Measurements from ENCODE around the gene ACTC1. TPM values are rescaled to one million over a fixed set of nuclear protein-coding genes. Genes with fewer than 3 reads are reported as not detected.
A peak's percentile ranks its signal among the peaks of the same experiment; 100 is the strongest.

Gene ACTC1
- total and polyA plus RNA-seq, 11 donors = 1,898 to 17,901 (median 12,542) TPM

- DNase-seq = no peak
- WGBS, 4 donors = 5 to 6% (median 5%) methylated on average over 18 to 27 of the region's 27 CpGs
- H3K4me1 ChIP-seq = peaks cover 0 to 15% (median 0%) of the 10 kb centered on the region in 12 donors
- no peaks in the 10 kb centered on the region for H3K36me3 ChIP-seq
- H3K9me3 ChIP-seq = no peaks in the 10 kb centered on the region
- H3K4me3 ChIP-seq = peak overlapping the region in 5 of 12 donors; percentile 31 to 49 (median 45)
- intact Hi-C loops (cut with DNase I) = loop anchor here in 1 of 10 donors (10.0 kb wide), 1 partner anchor 79 kb away; no protein-coding TSS in a partner anchor
- no peak for ATAC-seq
- TF ChIP-seq POLR2A (IDR thresholded peaks at IDR 0.05) (no peak), CTCF (IDR thresholded peaks at IDR 0.05) (no peak)
- H3K27me3 ChIP-seq = peaks cover 5 to 67% (median 34%) of the 10 kb centered on the region in 9 donors
- no peak overlapping the region for H3K27ac ChIP-seq
Measured at GRCh38 chr15:34754171-34754601, 41.2 kb downstream of the ACTC1 start.

GRCh38 chr15:34753236-34753894 is 42.0 kb downstream of the ACTC1 start:
- peak in 3 of 5 donors; percentile 16 to 34 (median 25) for DNase-seq
- H3K4me3 ChIP-seq = no peak overlapping the region
- no peaks in the 10 kb centered on the region for H3K36me3 ChIP-seq
- intact Hi-C loops (cut with DNase I) = loop anchor here in 1 of 10 donors (10.0 kb wide), 1 partner anchor 79 kb away; no protein-coding TSS in a partner anchor
- 24 to 36% (median 27%) methylated on average over 11 of the region's 11 CpGs for WGBS, 4 donors
- H3K4me1 ChIP-seq = peaks cover 0 to 15% (median 0%) of the 10 kb centered on the region in 12 donors
- peak; percentile 30 to 57 (median 42) for ATAC-seq
- peaks cover 5 to 64% (median 34%) of the 10 kb centered on the region in 9 donors for H3K27me3 ChIP-seq
- H3K9me3 ChIP-seq = no peaks in the 10 kb centered on the region
- TF ChIP-seq POLR2A (IDR thresholded peaks at IDR 0.05) (no peak), CTCF (IDR thresholded peaks at IDR 0.05) (no peak)
- no peak overlapping the region for H3K27ac ChIP-seq

- intact Hi-C loops (cut with DNase I) = loop anchor here in 1 of 10 donors (10.0 kb wide), 1 partner anchor 75 kb away; no protein-coding TSS in a partner anchor
- Histone ChIP-seq H3K27me3 (peaks cover 0 to 28% (median 13%) of the 10 kb centered on the region in 9 donors), H3K27ac (no peak overlapping the region), H3K36me3 (no peaks in the 10 kb centered on the region), H3K9me3 (no peaks in the 10 kb centered on the region), H3K4me1 (peaks cover 0 to 8% (median 0%) of the 10 kb centered on the region in 12 donors), H3K4me3 (no peak overlapping the region)
- 69 to 79% (median 76%) methylated on average over 4 of the region's 4 CpGs for WGBS, 4 donors
- TF ChIP-seq POLR2A (IDR thresholded peaks at IDR 0.05) = no peak
- no peak for ATAC-seq
- no peak for DNase-seq
Measured at GRCh38 chr15:34749691-34750090, 45.7 kb downstream of the ACTC1 start.

Other genes with a start within 250 kb of the ACTC1 start
- 10 to 100 TPM; 10.5 to 39.0 (median 18.4) TPM for gene GOLGA8B, start 211.9 kb downstream of the ACTC1 start, total RNA-seq
- gene GOLGA8B, start 211.9 kb downstream of the ACTC1 start, polyA plus RNA-seq = 10 to 100 TPM in 1 of 2 donors, 1 to 10 TPM in 1; 3.6 to 23.4 TPM
- gene GJD2, start 40.6 kb downstream of the ACTC1 start, total RNA-seq = under 1 TPM in 4 of 9 donors, not detected in 5; 0.19 to 0.31 (median 0.26) TPM
- gene GJD2, start 40.6 kb downstream of the ACTC1 start, polyA plus RNA-seq = under 1 TPM in 1 of 2 donors, not detected in 1; 0.04 TPM
- gene AQR, start 174.2 kb upstream of the ACTC1 start, total RNA-seq = 10 to 100 TPM in 7 of 9 donors, 1 to 10 TPM in 2; 9.0 to 16.0 (median 12.1) TPM
- gene AQR, start 174.2 kb upstream of the ACTC1 start, polyA plus RNA-seq = 10 to 100 TPM in 1 of 2 donors, 1 to 10 TPM in 1; 5.3 to 10.0 TPM
- 10 to 100 TPM; 20.6 to 44.7 (median 39.1) TPM for gene ZNF770, start 192.7 kb upstream of the ACTC1 start, total RNA-seq
- gene ZNF770, start 192.7 kb upstream of the ACTC1 start, polyA plus RNA-seq = 10 to 100 TPM; 14.5 to 19.4 TPM